A549 (cell line): ENCODE results near the gene KBTBD6.

Source experiments
- CBX8 ChIP-seq: fragments of 200-600 bp; sonication (generic); IDR thresholded peaks from 2 replicates; pipeline ENCODE4 v1.6.1; 2016
- CTCF ChIP-seq: fragments of >200 bp; sonication (Bioruptor Twin); formaldehyde crosslinking; IDR thresholded peaks from 3 replicates; pipeline ENCODE4 v1.5.1; 2016
- FOSL2 ChIP-seq, 2 experiments: fragments of 450-650 bp in 1 of 2; fragments of >200 bp in 1 of 2; sonication (Bioruptor Twin) in 1 of 2; formaldehyde crosslinking; IDR thresholded peaks; 2 replicates each; pipeline versions ENCODE4 v1.5.0 to v1.6.1; 2016 to 2020; ENCODE audit warnings: mild to moderate bottlenecking in 1 of 2, moderate library complexity in 1 of 2
- JUNB ChIP-seq: fragments of >200 bp; sonication (Bioruptor Twin); formaldehyde crosslinking; IDR thresholded peaks from 2 replicates; pipeline ENCODE4 v1.6.1; 2016
- MAZ ChIP-seq: fragments of 150-350 bp; IDR thresholded peaks from 2 replicates; pipeline ENCODE4 v1.6.1; 2014; ENCODE audit warnings: antibody characterized with exemption, low read depth, low read length, borderline replicate concordance
- MYC ChIP-seq: IDR thresholded peaks from 2 replicates; pipeline ENCODE4 v1.6.1; 2012; ENCODE audit warnings: mild to moderate bottlenecking, inconsistent platforms, low read length, improper control_type of control experiment, borderline replicate concordance
- NFE2L2 ChIP-seq: fragments of 150-350 bp; conservative IDR thresholded peaks from 2 replicates; pipeline ENCODE4 v1.6.1; 2014; ENCODE audit warnings: low read length
- PHF8 ChIP-seq: fragments of 200-600 bp; sonication (generic); IDR thresholded peaks from 2 replicates; pipeline ENCODE4 v1.6.1; 2016; ENCODE audit warnings: low read depth, mild to moderate bottlenecking, antibody characterized with exemption, moderate library complexity, borderline replicate concordance
- POLR2A ChIP-seq: IDR thresholded peaks from 2 replicates; pipeline ENCODE4 v1.6.1; 2012; ENCODE audit warnings: mild to moderate bottlenecking, low read length
- POLR2AphosphoS2 ChIP-seq: conservative IDR thresholded peaks from 2 replicates; pipeline ENCODE4 v1.6.1; 2012; ENCODE audit warnings: low read length, improper control_type of control experiment, inconsistent platforms
- RAD21 ChIP-seq, 2 experiments: fragments of >200 bp in 1 of 2; sonication (Bioruptor Twin) in 1 of 2; formaldehyde crosslinking in 1 of 2; IDR thresholded peaks in 1 of 2; conservative IDR thresholded peaks in 1 of 2; 2 replicates in 1 of 2; 3 replicates in 1 of 2; pipeline ENCODE4 v1.6.1; 2012 to 2018; ENCODE audit warnings: inconsistent platforms in 1 of 2
- RFX5 ChIP-seq: fragments of 450-650 bp; IDR thresholded peaks from 2 replicates; pipeline ENCODE4 v1.7.1; 2014; ENCODE audit warnings: antibody characterized with exemption, mild to moderate bottlenecking, moderate library complexity
- USF2 ChIP-seq: fragments of 450-650 bp; IDR thresholded peaks from 2 replicates; pipeline ENCODE4 v1.6.1; 2014; ENCODE audit warnings: antibody characterized with exemption
- ZC3H11A ChIP-seq: fragments of 450-650 bp; IDR thresholded peaks from 2 replicates; pipeline ENCODE4 v1.6.1; 2014; ENCODE audit warnings: antibody characterized with exemption, mild to moderate bottlenecking

DNA sequence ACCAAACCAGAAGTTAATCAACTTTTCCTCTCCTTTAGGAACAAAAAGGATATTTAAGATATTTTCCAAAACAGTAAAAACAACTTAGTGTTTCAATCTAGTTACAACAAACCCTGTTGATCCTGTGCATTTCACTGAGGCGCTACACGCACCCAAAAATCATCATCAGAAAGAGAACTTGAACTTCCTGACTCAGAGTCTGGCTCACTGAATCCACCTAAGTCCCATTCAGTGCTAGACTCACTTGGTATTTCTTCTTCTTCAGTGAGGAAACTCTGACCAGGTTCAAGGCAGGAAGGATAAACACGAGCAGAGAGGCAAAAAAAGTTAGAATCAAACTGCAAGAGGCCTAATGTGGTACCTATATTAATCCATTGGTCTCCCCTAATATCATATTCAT, 2.2 kb downstream of the KBTBD6 start:
- TF ChIP-seq CTCF, result no peak
- no peak for TF ChIP-seq POLR2A
- TF ChIP-seq POLR2AphosphoS2, result no peak
- TF ChIP-seq CBX8, result no peak
- TF ChIP-seq ZC3H11A, result no peak
- TF ChIP-seq USF2, result no peak
- TF ChIP-seq PHF8, result no peak
- no peak for TF ChIP-seq RFX5
- TF ChIP-seq FOSL2 (IDR thresholded peaks at IDR 0.05), result no peak
- no peak for TF ChIP-seq FOSL2 (CRISPR knock-in tag; IDR thresholded peaks at IDR 0.05)
- no peak for TF ChIP-seq MYC
- no peak for TF ChIP-seq RAD21 (conservative IDR thresholded peaks at IDR 0.05 in 1 of 2, IDR thresholded peaks at IDR 0.05 in 1 of 2)
- TF ChIP-seq JUNB, result no peak
- no peak for TF ChIP-seq MAZ
- no peak for TF ChIP-seq NFE2L2
